EH (cell line): Measurements from ENCODE around the gene SCAPER.

ENCODE experiments used
- DNase-seq: peaks from one replicate; pipeline ENCODE4 v3.0.0-alpha.2; 2015; ENCODE audit warnings: low read depth

SCAPER gene

DNA sequence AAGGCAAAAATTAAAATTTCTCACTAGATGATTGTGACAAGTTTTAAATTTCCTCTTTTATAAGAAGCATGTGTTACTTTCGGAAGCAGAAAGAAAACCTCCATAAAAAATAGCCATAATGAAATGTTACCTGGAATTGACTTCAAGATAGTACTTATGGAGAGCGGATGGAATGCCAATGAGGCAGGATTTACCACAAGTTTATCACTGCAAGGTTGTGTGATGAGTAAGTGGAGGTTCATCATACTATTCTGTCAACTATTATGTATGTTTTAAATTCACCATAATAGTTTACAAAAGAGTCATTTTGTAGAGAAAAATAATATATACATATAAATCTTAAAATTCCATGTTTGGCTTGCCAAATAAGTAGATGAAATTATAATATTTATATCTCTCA, 230.3 kb downstream of the SCAPER start:
- DNase-seq: peak; percentile 60

DNA sequence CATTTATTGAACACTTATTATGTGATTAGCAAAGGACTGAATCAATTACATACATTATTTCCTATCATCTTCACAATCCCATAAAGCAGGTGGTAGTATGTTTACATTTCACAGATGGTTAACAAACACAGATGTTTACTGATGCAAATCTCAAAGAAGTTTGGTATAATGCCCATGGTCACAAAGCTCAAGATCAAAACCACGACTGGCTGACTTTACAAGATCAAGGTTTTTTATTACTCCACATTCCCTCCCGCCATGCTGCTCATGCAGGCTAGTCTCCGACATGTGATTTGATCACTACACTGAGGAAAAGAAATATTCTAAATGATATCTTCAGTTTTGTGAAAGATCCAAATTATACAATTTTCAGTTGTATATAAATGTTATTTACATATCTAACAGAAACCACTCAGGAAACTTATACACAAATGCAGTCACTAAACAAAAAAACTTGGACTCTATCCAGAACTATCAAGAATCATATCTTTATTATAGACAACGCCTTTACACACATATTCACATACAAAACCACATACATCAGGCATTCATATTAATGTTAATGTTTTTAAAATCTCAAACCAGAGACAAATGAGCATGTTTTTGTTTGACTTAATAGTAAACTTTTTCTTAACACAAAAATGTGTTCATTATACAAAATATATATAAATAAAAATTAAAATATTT, 235.5 kb downstream of the SCAPER start:
- DNase-seq: no peak

DNA sequence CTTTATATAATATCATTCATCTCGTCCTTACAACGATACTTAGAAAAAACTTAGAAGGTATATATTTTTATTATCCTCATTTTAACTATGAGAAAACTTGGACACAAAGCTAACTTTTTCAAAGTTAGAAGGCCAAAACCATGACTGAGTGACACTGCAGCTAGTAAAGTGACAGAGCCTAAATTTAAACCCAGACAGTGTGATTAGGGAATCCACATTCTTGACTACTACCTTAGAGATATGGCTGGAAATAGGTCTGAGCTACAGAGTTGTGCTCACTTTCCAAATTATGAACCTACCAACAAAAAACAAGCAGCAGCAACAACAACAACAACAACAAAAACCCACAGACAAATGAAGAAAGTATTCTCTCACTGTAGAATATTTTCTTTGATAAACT, 236.2 kb downstream of the SCAPER start:
- DNase-seq: no peak

DNA sequence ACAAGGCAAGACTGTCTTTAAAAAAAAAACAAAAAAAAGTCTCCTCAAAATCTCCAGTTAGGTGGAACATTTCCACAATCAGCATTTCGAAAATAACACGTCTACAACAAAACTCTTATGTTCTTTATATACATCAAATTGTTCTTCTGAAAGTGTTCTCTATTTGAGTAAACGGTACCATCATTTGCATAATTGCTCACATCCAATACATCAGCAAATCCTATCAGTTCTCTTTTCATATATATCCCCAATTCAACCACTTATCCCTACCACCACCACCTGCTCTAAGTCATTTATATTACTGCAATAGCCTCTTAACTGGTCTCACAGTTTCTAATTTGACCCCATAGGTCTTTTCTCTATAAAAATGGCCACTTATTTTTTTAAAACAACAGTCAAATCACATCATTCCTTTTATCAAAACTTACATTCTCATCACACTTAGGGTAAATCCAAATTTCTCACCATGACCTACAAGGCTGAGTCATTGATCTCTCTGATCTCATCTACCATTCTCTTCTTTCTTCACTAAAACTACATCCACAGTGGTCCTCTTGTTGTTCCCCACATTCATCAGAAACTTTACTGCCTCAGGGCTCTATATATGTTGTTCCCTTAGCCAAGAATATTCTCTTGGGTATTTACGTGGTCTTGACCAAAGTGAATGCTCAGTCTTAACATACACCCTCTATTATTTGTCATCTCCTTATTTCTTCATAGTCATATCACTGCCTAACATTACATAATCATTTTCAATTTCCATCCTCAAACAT, 237.0 kb downstream of the SCAPER start:
- DNase-seq: peak; percentile 4

- DNase-seq: no peak
Observed at GRCh38 chr15:76664895-76665294, 240.2 kb downstream of the SCAPER start.

DNA sequence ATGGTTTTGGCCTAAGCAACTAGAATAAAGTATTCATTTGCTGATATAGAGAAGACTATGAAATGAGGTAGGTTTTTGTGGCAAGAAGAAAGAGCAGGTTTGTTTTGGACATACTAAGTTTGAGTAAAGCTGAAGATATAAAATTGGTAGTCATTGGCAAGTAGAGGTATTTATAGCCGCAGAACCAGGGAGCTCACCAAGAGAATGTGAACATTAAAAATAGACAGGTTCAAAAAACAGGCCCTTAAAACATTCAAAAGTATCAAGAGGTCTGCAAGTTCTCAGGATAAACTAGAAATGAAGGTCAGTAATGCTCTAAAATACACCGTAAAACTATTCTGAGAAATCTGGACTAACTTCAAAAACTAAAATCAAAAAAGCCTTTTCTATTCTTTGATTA, 240.7 kb downstream of the SCAPER start:
- no peak for DNase-seq

- no peak for DNase-seq
Observed at GRCh38 chr15:76663529-76663928, 241.6 kb downstream of the SCAPER start.

DNA sequence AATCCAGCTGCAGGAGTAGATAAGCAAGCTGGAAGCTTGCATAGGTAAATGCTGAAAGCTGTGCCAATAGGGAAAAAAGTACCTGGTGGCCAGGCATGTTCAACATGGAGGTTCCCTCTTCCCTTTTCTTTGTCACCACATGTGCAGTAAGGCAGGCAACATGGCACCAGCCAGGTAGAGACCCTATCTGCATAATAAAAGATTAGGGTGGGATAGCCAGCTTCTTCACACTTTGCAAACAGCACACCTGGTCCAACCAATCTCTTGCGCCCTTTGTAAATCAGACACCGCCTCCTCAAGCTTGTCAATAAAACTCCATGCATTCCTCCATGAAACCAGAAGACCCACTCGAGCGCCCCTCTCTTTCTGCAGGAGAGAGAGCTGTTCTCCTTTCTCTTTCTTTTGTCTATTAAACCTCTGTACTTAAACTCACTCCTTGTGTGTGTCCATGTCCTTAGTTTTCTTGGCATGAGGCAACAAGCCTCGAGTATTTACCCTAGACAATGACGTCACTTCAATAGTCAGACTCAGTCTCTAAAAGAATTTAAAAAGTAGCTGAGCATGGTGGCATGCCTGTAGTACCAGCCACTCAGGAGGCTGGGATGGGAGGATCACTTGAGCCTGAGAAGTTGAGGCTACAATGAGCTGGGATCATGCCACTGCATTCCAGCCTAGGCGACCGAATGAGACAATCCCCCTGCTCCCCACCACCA, 256.3 kb downstream of the SCAPER start:
- DNase-seq: no peak

DNA sequence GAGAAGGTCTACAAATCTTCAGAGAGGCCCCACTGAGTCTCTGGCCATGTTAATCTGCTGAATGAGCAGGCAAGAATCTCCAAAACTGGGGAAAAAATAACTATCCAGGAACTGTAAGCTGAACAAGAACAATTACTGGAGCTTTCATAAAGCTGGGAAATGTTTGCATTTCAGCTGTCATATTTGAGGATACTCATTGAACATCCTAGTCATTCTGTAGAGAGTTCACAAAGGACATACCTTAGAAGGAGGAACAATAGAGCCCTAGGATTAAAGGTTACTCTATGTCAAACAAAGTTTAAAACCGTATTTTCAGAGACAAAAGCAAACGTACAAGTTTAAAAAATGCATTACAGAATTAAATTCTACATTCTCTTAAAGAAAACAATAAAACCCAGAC, 257.5 kb downstream of the SCAPER start:
- no peak for DNase-seq

DNA sequence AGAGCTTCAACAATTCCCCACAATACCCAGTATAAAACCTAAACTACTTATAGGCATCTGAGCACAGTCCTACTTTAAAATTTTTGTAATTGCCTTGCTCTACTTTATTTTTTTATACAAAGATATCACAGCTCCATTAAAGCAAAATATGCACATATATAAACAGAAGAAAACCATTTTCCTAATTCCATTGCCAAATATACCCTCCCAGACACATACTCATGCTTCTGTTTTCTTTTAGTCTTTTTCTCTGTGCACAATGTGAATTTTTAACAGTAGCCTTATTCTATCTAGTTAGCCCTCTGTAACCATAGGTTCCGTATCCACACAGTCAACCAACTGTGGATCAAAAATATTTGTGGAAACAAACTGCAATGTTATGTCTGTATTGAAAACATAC, 260.5 kb downstream of the SCAPER start:
- no peak for DNase-seq

DNA sequence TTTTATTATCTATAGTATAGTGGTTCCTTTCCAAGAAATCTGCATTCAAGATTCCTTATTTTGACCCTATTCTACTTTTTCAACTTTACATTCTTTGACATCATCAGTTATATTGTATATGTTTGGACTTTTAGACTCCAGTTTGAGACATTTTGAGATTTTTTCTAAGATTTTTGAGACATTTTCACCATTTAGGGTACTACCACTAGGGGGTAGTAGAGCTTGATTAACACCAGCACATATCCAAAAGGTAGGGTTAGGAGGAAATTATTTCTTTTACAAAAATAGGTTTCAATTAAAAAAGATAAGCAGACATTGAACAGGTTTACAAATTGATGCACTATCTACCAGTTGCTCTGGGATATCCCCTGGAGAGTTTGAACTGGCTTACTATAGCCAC, 262.5 kb downstream of the SCAPER start:
- no peak for DNase-seq

- no peak for DNase-seq
Observed at GRCh38 chr15:76637166-76637565, 268.0 kb downstream of the SCAPER start.

- DNase-seq: peak; percentile 9
Observed at GRCh38 chr15:76636059-76636458, 269.1 kb downstream of the SCAPER start.

- DNase-seq: no peak
Observed at GRCh38 chr15:76626611-76627010, 278.5 kb downstream of the SCAPER start.

- no peak for DNase-seq
Observed at GRCh38 chr15:76625267-76625666, 279.9 kb downstream of the SCAPER start.

DNA sequence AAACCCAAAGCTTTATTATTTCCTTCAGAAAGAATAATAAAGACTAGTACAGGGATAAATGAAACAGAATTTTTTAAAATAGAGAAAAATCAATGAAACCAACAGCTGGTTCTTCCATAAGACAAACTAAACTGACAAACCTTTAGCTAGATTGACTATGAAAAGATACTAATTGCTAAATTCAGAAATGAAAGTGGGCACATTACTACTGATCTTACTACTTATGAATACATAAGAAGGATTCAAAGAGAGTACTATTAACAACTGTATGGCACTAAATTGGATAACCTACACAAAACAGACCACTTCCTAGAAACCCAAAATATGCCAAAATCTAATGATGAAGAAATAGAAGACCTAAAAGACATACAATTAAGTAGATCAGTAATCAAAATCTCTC, 290.4 kb downstream of the SCAPER start:
- no peak for DNase-seq

- DNase-seq: no peak
Observed at GRCh38 chr15:76588811-76589747, 316.1 kb downstream of the SCAPER start.

GRCh38 chr15:76585576-76585897, 319.6 kb downstream of the SCAPER start:
- no peak for DNase-seq

- DNase-seq: no peak
Observed at GRCh38 chr15:76584868-76585575, 320.1 kb downstream of the SCAPER start.

DNA sequence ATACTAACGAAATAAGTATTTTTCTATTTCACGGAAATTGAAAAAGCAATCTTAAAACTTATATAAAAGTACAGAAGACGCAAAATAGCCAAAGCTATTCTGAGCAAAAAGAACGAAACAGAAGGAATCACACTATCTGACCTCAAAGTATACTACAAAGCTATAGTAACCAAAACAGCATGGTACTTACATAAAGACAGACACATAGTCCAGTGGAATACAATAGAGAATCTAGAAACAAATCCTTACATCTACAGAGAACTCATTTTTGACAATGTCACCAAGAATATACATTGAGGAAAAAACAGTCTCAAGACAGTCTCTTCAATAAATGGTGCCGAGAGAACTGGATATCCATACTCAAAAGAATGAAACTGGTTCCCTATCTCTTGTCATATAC, 322.6 kb downstream of the SCAPER start:
- DNase-seq: no peak

DNA sequence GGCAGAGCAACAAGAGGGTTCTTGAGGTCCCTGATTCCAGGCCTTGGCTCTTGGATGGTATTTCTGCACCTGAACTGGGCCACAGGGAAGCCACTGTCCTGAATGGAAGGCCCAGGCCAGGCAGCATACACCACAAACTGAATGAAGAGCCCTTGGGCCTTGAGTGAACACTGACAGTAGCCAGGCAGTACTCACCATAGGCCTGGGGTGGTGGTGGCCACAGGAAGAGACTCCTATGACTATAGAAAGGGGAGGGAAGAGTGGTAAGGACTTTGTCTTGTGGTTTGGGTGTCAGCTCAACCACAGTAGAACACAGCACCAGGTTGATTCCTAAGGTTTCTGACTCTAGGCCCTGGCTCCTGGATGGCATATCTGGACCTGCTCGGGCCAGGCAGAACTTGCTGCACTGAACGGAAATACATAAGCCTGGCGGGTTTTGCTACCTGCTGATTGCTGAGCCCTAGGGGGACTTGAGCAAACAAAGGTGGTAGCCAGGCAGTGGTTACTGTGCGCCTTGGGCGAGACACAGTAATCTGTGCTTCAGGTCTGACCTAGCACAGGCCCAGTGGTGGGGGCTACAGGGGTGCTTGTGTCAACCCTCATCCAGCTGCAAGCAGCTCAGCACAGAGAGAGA, 327.1 kb downstream of the SCAPER start:
- no peak for DNase-seq
